Measurements from ENCODE around the gene BCAM.

BCAM gene

DNA sequence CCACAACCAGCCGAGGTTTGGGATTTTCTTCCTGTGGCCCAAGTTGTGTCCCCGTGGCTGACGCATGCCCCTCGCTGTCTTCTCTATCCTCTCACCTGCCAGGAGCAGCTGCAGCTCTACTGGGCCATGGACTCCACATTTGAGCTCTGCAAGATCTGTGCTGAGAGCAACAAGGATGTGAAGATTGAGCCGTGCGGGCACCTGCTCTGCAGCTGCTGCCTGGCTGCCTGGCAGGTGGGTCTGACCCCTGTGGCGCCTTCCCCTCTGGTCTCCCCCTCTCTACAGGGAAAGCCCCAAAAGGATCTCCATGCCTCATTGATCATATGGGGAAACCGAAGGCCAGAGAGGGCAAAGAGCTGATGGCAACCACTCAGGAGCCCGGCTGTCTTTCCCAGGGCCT is 16.6 kb upstream of the BCAM start:
- no peak for DNase-seq

DNA sequence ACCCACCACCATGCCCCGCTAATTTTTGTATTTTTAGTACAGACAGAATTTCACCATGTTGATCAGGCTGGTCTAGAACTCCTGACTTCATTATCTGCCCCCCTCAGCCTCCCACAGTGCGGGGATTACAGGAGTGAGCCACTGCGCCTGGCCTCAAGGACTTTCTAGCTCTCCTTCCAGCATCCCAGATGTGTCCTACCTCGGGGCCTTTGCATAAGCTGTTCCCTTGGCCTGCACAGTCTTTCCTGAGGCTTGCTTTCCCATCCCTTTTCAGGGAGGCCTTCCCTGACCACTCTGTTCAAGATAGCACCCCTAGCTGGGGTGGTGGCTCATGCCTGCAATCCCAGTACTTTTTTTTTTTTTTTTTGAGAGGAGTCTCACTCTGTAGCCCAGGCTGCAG is 14.3 kb upstream of the BCAM start:
- no peak for DNase-seq

DNA sequence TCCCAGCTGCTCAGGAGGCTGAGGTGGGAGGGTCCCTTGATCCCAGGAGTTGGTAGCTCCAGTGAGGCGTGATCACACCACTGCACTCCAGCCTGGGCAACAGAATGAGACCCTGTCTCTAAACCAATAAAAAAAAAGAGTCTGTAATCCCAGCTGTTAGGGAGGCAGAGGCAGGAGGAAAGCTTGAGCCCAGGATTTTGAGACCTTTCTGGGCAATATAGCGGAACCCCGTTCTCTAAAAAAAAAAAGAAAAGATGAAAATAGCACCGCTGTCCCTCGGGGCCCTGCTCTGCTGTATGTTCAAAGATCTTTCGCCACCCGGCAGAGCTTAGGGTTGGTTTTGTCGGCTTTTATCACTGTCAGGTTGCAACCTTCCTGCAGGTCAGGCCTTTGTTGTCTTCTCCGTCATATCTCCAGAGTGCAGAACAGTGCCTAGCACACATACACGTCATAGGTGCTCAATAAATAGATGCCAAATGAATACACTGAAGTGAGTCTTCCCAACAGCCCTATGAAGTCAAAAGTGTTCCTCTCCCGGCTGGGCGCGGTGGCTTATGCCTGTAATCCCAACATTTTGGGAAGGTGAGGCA is 13.4 kb upstream of the BCAM start:
- DNase-seq: no peak

DNA sequence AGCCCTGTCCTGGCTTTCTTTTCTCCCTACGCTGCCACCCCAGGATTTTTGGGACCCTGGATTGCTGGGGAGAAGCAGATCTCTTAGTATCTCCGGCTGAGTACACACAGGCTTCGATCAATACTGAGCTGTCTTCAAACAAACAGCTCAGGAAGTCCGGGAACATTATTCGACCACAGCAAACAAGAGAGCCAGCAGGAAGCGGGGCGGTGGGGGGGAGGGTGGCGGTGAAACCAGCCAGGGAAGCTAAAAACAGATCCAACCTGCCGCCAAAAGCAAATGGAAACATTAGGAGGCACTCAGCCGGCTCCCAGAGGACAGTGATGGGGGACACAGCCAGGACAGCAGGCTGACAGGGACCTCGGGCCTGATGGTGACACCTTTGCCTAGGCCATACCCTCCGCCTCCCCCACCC is 12.2 kb upstream of the BCAM start:
- no peak for DNase-seq

DNA sequence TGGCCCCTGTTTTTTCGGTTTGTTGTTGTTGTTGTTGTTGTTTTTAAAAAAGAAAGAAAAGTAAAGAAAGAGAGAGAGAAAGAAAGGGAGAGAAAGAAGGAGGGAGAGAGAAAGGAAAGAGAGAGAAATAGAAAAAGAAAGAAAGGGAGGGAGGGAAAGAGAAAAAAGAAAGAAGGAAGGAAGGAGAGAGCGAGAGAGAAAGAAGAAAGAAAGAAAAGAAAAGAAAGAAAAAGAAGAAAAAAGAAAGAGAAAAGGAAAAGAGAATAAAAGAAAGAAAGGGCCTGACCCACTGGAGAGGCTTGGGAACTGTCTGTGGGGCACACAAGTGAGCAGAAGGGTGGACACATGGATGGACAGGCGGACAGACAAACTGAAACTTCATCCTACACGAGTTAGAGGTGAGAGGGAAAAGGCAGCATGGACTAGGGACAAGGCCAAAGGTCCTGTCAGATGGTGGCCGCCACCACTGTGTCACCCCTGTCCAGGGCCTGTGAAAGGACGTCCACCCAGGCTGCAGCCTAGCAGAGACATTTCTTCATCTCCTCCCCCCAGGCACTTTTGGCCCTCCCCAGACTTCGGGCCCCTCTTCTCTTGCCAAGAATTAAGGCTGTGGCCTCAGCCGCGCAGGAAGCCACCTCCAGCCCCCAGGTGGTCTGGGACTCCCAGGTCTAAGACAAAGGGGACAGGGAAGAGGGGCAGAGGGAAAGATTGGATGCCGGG is 9.1 kb upstream of the BCAM start:
- no peak for DNase-seq

DNA sequence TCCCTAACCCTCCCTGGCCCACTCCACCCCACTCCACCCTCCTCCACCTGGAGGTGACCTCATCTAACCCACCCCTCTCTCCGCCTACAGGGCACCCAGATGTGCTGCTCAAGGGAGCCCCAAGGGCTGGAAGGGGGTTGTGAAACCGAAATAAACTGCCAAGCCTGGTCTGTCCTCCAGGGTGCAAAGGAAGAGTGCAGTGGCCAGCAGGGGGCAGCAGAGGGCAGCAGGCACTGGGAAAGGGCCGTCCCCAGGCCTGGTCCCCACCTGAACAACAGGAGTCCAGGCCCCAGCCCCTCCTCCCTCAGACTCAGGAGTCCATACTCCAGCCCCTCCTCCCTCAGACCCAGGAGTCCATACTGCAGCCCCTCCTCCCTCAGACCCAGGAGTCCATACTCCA is 8.4 kb upstream of the BCAM start:
- peak; percentile 68 for DNase-seq

DNA sequence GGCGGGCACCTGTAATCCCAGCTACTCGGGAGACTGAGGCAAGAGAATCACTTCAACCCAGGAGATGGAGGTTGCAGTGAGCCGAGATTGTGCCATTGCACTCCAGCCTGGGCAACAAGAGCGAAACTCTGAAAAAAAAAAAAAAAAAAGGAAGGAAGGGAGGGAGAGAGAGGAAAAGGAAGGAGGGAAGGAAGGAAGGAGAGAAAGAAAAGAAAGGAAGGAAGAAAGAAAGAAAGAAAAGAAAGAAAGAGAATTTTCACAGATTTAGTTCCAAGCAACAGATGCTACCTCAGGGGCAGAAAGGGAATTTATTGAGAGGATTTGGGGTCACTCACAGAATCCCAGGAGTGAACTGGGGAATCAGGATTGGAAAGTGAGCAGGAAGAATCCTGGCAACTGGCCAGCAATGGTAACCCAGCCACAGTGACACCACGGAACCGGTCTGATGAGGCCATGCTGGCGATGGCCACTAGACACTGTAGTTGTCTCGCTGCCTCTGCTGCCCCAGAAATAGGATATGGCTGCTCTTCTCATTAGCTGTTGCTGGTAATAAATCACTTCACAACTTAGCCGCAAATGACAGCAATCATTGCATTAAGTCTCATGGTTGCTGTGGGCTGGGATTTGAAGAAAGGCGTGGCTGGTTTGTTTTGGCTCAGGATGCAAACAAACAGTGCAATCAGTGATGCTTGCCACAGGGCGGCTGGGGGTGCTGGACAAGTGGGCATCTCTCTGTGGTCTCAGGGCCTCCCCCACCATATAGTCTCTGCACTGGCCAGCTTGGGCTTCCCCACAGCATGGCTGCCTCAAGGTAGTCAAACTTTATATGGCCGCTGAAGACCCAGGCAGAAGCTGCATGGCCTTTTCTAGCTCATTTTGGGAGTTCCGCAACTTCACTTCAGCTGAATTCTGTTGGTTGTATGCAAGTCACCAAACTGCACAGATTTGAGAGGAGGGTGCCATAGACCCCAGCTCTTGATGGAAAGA is 5.2 kb upstream of the BCAM start:
- DNase-seq: no peak

DNA sequence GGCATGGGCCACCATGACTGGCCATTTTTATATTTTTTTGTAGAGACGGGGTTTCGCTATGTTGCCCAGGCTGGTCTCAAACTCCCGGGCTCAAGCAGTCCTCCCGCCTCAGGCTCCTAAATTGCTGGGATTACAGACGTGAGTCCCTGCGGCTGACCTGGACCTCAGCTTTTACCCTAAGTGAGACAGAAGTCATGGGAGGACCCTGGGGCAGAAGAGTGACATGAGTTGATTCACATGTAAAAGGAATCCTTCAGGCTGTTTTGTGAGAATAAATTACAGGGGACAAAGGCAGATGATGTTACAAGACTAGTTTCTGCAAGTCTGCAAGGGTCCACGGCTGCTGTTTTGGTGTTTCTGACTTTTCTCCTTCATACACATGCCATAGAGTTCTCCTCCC is 2.6 kb upstream of the BCAM start:
- DNase-seq: no peak

DNA sequence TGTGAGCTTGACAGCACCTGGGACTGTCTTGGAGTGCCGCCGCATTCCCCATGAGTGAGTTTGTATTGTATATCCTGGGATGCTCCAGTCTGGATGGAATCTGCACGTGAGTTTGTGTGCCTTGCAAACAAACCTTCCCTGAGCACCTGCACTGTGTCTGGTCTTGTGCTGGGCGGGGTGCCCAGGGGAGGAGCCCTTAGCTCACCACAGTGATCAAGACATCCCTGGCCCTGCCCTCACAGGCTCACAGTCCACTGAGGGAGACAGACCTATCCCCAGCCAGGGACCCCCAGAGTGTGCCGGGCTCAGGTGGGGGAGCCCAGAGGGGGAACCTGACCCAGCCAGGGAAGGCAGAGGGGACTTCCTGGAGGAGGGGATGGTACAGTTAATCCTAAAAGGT is 1.7 kb upstream of the BCAM start:
- DNase-seq: no peak

DNA sequence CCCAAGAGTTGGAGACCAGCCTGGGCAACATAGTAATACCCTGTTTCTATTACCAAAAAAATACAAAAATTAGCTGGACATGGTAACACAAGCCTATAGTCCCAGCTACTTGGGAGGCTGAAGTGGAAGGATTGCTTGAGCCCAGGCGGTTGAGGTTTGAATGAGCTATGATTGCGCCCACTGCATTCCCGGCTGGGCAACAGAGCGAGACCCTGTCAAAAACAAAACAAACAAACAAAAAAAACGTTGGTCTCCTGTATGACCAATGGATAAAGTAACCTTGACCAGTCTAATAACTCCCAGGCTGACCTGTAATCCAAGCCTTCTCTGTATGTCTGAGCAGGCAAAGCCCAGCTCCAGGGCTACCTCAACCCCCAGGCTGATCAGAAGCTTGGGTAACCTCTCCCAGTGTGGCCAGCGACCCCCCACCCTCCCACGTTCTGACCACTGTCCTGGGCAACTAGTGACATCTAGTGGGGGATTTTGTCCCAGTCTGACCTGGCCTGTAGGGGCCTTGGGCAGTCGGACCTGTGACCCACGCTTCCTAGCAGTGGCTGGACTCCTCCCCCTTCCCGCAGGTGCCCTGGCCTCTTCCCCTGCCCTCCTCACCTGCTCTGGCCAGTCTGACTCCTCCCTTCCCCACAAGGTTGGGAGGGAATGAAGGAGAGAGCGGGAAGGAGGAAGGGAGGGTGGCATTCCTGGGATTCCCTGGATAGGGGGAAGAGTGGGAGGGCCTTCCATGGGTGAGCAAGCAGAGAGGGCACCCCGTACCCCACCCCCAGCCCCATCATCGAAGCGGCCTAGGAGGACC is 1.0 kb upstream of the BCAM start:
- DNase-seq: no peak

DNA sequence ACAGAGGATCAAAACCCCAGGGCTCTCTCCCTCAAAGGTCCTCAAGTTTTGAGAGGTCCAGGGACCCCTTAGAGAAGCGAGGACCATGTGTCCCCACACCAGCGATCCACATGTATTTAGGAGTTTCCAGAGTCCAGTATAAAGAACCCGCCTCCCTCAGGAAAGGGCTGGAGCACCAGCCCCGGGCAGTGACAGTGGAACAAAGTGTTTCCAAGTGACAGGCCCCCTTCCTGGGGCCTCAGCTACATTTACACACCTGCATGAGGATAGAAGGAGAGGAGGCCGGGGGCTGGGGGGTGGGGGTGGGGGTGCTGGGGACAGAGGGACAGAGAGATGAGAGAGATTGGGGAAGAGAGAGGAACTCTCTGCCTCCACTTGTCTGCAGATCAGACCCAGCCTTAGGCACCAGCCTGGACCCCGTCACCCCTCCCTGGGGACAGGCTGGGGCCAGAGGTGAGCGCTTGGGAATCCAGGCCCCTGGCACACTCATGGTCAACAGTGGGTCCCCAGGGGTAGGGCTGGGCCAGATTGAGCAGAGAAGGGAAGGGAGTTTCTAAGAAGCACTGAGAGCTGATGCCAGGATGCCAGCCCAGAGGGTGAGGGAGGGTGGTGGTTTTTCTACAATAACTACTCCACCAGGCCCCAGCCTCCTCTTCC is 802 bp downstream of the BCAM start:
- DNase-seq: no peak

DNA sequence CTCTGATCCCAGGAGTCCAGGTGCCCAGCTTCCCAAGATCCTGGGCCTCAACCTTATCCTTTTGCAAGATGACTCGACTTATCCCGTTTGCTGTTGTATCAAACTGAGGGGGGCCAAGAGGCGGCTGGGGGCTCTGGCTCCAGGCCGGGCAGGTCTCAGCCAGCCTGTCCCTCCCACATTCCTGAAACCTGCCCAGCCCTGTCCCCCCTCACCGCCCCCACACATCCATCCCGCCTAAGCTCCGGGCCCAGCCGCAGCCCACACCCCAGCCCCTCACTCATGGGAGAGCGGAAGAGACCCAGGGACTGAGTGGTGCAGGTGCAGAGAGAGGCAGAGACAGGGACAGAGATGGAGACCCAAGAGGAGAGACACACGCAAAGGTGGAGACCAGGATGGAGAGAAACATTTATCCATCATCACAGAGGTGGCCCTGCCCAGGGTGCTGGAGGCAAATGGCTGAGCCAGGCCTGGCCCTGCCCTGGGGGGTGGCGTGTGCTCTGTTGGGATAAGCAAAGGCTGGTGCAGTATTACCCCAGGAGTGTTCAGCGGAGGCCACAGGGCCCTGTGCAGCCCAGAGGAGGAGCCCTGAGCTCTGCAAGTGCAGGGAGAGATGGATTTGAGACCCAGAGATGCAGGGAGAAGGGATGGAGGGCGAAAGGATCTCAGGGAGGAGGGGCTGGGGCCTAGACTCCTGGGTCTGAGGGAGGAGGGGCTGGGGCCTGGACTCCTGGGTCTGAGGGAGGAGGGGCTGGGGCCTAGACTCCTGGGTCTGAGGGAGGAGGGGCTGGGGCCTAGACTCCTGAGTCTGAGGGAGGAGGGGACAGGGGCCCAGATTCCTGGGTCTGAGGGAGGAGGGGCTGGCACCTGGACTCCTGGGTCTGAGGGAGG is 1.6 kb downstream of the BCAM start:
- DNase-seq: no peak

DNA sequence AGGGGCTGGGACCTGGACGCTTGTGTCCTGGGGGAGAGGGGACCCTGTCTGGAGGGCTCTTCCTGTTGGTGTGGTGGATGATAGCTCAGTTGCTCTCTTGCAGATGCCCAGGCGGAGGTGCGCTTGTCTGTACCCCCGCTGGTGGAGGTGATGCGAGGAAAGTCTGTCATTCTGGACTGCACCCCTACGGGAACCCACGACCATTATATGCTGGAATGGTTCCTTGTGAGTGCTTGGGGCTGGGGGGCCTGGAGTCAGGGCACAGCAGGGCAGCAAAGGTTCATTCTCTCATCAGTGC is 2.2 kb downstream of the BCAM start:
- DNase-seq: no peak

DNA sequence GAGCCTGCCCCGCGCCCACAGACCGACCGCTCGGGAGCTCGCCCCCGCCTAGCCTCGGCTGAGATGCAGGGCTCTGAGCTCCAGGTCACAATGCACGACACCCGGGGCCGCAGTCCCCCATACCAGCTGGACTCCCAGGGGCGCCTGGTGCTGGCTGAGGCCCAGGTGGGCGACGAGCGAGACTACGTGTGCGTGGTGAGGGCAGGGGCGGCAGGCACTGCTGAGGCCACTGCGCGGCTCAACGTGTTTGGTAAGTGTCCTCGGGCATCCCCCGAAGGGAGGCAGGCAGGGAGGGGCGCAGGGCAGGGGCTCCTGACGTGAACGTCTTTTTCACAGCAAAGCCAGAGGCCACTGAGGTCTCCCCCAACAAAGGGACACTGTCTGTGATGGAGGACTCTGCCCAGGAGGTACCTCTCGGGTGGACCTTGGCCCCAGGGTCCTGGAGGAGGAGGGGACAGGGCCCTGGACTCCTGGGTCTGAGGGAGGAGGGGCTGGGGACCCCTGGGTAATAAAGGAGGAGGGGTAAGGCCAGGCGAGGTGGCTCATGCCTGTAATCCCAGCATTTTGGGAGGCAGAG is 3.3 kb downstream of the BCAM start:
- no peak for DNase-seq

DNA sequence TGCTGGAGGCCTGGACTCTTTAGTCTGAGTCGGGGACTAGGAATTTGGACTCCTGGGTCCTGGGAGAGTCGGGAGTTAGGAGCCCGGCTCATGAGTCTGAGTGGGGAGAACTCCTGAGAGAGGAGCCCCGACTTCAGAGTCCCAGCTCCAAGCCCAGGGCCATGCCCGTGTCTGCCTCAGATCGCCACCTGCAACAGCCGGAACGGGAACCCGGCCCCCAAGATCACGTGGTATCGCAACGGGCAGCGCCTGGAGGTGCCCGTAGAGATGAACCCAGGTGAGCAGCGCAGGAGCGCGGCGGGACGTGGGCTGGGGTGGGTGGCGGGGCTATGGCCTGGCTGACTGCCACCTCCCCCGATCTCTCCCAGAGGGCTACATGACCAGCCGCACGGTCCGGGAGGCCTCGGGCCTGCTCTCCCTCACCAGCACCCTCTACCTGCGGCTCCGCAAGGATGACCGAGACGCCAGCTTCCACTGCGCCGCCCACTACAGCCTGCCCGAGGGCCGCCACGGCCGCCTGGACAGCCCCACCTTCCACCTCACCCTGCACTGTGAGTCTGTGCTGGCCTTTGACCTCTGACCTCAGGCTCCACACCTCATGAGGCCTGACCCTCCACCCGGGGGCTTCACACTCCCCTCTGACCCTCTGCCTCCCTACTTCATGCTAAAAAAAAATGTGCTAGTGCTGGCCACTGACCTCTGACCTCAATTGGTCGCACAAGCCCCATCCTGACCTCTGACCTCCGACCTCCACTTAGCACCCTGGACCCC is 4.4 kb downstream of the BCAM start:
- no peak for DNase-seq

DNA sequence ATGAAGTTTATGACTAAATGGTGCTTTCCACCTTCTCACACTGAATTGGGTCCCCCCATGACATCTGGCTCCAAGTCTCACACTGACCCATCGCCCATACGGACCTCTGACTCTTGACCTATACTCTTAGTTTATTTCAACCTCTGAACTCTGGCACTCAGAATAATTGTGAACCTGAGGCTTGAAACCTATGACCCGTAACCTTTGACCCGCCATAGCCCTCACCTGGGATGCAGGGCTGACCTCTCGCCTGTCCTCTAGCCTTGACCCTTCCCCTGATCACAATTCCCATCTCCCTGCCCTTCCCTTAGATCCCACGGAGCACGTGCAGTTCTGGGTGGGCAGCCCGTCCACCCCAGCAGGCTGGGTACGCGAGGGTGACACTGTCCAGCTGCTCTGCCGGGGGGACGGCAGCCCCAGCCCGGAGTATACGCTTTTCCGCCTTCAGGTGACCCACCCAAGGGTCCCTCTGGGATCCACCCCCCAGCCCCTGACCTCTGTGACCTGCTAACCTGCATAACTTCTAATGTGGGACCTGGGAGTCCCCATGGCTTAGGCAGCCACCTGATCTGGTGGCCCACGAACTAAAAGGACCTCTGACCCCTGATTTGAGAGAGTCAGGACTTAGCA is 5.1 kb downstream of the BCAM start:
- no peak for DNase-seq

DNA sequence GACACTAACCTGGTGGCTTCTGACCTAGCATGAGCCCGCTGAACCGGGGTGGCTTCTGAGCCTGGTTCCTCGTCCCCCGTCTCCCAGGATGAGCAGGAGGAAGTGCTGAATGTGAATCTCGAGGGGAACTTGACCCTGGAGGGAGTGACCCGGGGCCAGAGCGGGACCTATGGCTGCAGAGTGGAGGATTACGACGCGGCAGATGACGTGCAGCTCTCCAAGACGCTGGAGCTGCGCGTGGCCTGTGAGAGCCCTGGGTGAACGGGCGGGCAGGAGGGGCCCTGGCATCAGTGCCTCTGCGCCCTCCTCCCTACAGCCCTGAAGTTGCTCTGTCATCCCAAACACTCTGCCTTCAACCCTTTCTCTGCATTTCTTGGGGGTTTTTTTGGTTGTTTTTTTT is 5.6 kb downstream of the BCAM start:
- no peak for DNase-seq

DNA sequence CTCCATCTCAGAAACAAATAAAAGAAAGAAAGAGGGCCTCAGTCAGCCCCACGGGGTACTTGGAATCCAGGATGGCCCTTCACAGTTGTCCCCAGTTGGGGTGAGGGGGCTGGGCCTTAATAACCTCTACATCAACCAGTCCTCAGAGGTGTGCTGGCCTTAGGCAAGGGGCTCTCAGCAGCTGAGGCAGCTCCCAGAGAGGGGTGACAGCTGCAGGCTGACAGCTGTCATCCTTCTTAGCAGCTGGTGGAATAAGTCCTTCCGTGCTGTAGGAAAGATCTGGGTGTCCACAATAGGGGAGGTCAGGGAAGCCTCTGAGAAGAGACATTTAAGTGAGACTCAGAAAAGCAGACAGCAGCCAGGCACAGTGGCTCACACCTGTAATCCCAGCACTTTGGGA is 7.4 kb downstream of the BCAM start:
- no peak for DNase-seq

DNA sequence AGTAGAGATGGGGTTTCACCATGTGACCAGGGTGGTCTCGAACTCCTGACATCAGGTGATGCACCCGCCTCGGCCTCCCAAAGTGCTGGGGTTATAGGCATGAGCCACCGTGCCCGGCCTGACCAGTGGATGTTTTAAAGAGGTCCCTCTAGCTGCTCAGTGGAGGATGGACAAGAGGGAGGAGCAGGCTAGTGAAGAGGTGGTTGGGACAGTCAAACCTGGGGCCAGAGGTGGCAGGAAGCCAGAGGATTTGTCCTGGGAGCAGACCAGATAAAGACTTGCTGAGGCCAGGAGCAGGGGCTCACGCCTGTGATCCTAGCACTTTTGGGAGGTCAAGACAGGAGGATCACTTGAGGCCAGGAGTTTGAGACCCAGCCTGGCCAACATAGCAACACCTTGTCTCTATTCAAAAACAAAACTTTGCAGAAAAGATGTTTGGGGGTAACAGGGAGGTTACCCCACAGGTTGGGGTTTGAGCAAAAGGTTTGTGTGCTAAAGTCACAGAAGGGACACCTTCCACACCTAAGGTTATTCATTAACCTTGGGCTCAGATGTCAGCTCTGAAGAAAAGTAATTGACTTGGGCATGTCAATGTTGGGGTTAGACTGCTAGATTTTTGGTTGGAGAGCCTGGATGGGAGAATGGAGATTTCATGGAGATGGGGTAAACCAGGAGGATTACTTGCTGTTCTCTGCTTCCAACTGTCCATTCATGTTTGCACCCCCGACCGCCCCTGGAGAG is 9.0 kb downstream of the BCAM start:
- no peak for DNase-seq

Data from CD4-positive, alpha-beta T cell treated with Interleukin-4 for 4 hours (primary cell).